Islet of Langerhans (tissue), 1 donor: ENCODE results near the gene EPHB2.

ENCODE experiments used
- FAIRE-seq: peaks from one replicate; lab custom pipeline; 2011; peaks lifted over from hg19 to GRCh38; lab: Jason Lieb, UNC

The EPHB2 gene

DNA sequence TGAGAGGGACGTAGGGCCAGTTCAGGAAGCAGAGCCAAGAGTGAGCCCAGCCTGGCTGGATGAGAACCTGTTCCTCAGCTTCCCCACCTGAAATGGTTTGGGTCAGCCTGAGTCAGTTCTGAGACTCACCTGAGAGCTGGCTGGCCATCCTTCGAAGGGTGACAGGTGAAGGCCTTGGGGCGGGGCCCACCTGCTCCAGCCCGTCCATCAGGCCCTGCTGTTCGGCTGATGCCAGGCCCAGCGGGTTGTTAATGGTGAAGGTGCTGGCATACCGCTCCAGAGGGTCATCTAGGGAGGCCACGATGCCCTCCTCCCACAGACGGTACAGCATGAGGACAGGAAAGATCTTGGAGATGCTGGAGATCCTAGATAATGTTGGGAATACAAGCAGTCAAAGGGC lies 247.9 kb downstream of the EPHB2 start:
- no peak for FAIRE-seq

DNA sequence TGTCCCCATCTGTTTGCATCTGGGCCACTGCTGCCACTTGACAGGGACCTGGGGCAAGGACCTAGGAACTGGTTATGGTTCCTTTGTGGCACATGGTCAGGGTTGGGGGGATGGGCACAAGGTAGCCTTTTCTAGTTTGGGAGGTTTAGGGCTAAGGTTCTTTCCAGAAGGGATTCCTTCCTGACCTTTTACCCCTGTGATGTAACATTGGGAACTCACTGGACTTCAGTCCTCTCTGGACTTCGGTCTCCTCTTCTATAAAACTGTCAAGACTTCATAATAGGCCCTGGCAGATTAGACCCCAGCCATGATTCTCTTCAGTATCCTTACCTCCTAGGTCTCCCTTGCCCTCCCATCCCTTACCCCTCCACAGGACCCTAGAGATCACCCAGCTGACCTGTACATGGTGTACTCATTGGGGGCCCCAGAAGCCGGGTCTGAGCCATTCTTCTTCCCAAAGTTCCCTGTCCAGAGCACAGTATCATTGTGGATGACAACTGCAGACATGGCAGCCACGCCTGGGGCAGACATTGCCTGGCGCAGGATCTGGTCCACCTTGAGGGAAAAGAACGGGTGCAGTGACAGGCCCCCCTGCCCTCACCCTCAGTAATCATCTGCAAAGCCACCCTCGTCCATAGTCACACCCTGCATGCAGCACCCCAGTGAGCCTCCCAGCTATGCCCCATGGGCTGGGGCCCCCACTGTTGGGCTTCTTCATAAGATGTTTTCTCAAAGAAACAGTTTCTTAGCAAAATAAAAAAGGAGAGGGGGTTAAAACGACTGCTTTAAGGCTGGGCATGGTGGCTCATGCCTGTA lies 249.1 kb downstream of the EPHB2 start:
- FAIRE-seq = no peak

DNA sequence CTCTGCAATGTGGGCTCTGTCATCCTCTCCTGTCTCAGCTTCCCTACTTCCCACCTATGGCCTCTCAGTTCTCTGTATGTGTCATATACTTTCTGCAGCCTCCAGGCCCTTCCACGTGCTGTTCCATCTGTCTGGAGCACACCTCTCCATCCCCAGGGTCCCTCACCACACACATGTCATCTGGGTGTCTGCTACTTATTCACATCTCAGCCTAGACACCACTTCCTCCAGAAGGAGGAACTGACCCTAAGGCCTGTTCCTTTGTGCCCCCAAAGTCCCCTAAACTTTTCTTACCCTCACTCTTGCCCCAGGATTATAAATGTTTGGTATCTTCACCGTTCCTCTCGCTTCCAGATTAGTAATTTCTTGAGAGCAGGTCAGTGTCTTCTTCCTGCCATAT lies 251.9 kb downstream of the EPHB2 start:
- FAIRE-seq = no peak

DNA sequence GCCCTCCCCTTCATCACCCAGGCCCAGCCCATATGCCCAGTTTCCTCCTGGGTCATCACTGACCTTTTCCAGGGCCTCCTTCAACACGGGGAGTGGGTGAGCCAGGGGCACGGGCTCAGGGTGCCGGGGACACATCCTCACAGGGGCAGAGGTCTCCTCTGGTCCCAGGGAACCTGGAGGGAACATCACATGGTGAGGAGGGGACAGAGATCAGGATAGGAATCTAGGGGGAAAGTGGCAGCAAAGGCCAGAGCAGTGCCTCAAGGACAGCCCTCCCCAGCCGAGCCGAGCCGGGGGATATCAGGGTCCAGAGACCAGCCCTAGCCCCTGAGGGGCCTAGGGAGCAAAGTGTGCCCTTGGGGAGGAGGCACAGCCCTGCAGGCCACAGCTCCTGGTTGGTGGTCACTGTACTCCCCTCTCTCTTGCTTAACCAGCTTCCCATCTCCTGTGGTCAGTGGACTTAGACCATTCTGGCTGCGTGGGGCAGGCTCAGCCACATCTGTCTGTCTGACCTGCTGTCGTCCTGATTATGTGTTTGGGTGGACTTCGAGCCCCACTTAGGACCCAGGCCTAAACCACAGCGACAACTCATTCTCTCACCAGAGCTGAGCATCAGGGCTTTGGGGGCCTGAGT lies 252.5 kb downstream of the EPHB2 start:
- FAIRE-seq = no peak

DNA sequence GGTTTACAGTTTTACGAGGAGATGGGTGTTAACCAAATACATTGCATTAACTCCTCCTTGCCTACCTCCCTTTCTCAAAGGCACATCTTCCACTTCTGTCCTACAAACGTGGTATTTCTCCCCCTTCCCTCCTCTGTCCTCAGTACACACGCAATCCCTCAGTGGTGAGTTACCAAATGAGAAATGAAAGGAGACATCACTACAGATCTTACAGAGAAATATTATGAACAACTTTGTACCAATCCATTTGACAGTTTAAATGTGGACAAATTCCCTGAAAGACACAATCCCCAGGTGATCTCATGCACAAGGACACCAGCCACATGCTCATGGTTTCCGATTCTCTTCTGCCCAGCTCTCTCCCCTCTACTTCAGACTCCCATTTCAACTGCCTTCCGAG lies 255.7 kb downstream of the EPHB2 start:
- no peak for FAIRE-seq

DNA sequence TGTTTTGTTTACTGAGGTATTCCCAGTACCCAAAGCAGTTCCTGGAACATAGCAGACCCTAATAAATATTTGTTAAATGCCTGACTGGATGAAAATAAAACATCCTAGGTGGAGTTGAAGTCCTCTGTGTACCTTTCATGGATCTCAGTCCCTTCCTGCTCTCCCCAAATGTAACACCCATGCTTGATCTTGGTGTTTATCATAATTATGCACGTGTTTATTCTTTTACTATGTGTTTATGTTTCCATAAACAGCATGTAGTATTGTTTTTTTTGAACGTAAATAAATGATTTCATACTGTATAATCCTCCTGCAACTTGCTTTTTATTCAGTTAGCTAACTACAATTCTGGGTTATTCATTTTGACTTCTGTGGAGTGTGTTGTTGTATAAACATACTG lies 257.2 kb downstream of the EPHB2 start:
- FAIRE-seq = no peak

DNA sequence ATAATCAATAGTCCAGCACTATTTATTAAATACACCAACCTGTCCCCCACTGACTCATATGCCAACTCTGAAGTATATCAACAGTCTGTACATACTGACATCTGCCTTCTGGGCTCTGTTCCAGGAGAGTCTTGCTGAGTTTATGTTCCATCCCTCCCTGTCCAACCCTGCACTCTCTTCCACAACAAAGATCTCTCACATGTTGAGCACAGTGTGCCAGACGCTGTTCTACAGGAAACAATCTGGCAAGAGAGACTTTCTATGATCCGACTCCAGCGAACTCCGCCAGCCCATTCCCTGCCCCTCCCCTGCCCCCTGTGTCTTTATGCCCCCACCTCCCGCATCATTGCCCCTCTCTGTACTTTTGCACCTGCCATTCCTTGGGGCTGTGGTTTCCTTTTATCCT lies 258.7 kb downstream of the EPHB2 start:
- FAIRE-seq = peak; percentile 21

DNA sequence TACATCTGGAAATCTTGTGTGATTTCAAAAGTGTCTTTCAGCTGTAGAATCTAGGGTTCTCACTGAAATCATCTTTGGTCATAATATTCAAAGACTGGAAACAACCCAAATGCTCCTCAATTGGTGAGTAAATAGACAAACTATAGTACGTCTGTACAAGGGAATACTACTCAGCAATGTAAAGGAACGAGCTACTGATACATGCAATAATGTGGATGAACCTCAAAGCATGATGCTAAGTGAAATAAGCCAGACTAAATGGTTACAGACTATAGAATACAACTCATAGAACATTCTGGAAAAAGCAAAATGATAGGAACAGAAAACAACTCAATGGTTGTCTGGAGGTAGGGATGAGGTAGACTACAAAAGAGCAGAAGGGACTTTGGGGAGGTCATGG lies 259.5 kb downstream of the EPHB2 start:
- FAIRE-seq = no peak
